A549 (cell line): ENCODE data around the gene TRIM71.

Experiments
- CBX8 ChIP-seq: fragments of 200-600 bp; sonication (generic); IDR thresholded peaks from 2 replicates; pipeline ENCODE4 v1.6.1; 2016
- HDAC2 ChIP-seq: fragments of 200-600 bp; sonication (generic); IDR thresholded peaks from 2 replicates; pipeline ENCODE4 v1.6.1; 2016
- MYC ChIP-seq: IDR thresholded peaks from 2 replicates; pipeline ENCODE4 v1.6.1; 2012; ENCODE audit warnings: mild to moderate bottlenecking, inconsistent platforms, low read length, improper control_type of control experiment, borderline replicate concordance
- NFE2L2 ChIP-seq: fragments of 150-350 bp; conservative IDR thresholded peaks from 2 replicates; pipeline ENCODE4 v1.6.1; 2014; ENCODE audit warnings: low read length
- POLR2A ChIP-seq: IDR thresholded peaks from 2 replicates; pipeline ENCODE4 v1.6.1; 2012; ENCODE audit warnings: mild to moderate bottlenecking, low read length
- POLR2AphosphoS2 ChIP-seq: conservative IDR thresholded peaks from 2 replicates; pipeline ENCODE4 v1.6.1; 2012; ENCODE audit warnings: low read length, improper control_type of control experiment, inconsistent platforms
- RAD21 ChIP-seq, 2 experiments: fragments of >200 bp in 1 of 2; sonication (Bioruptor Twin) in 1 of 2; formaldehyde crosslinking in 1 of 2; IDR thresholded peaks in 1 of 2; conservative IDR thresholded peaks in 1 of 2; 2 replicates in 1 of 2; 3 replicates in 1 of 2; pipeline ENCODE4 v1.6.1; 2012 to 2018; ENCODE audit warnings: inconsistent platforms in 1 of 2
- ZFP36 ChIP-seq: fragments of 450-650 bp; IDR thresholded peaks from 2 replicates; pipeline ENCODE4 v1.6.1; 2014; ENCODE audit warnings: borderline replicate concordance; ENCODE audit not compliant: partially characterized antibody
- TF ChIP-seq, protein P1 (sequence below): fragments of >200 bp; sonication (Bioruptor Twin); formaldehyde crosslinking; IDR thresholded peaks from 3 replicates; pipeline ENCODE4 v1.5.1; 2016
- TF ChIP-seq, protein P2 (sequence below): IDR thresholded peaks from 2 replicates; pipeline ENCODE4 v1.6.1; 2012
- TF ChIP-seq, protein P3 (sequence below): fragments of 450-650 bp; IDR thresholded peaks from 2 replicates; pipeline ENCODE4 v1.6.1; 2014; ENCODE audit warnings: antibody characterized with exemption

DNA sequence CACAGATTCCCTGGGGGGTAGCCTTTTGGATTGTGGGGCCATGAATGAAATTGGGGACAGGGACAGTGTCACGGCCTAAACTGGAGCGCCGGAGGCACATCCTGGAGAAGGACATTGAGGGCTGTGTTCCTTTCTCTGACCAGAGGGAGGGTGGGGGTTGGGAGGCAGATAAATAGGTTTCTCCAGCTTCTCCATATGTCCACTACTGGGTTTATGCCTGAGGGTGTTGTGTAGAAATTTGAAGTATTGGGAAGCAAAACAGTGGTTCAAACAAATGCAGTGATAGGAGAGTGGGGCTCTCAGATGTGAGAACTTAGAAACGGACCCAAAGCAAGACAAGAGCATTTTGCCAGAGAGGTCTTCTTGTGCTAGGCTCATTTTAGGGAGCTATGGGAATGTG, 34.3 kb downstream of the TRIM71 start:
- TF ChIP-seq, protein P1, sequence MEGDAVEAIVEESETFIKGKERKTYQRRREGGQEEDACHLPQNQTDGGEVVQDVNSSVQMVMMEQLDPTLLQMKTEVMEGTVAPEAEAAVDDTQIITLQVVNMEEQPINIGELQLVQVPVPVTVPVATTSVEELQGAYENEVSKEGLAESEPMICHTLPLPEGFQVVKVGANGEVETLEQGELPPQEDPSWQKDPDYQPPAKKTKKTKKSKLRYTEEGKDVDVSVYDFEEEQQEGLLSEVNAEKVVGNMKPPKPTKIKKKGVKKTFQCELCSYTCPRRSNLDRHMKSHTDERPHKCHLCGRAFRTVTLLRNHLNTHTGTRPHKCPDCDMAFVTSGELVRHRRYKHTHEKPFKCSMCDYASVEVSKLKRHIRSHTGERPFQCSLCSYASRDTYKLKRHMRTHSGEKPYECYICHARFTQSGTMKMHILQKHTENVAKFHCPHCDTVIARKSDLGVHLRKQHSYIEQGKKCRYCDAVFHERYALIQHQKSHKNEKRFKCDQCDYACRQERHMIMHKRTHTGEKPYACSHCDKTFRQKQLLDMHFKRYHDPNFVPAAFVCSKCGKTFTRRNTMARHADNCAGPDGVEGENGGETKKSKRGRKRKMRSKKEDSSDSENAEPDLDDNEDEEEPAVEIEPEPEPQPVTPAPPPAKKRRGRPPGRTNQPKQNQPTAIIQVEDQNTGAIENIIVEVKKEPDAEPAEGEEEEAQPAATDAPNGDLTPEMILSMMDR, result no peak
- TF ChIP-seq MYC (no peak), POLR2AphosphoS2 (no peak), HDAC2 (no peak), CBX8 (no peak), NFE2L2 (no peak), RAD21 (conservative IDR thresholded peaks at IDR 0.05 in 1 of 2, IDR thresholded peaks at IDR 0.05 in 1 of 2) (no peak), ZFP36 (no peak), POLR2A (no peak)
- TF ChIP-seq, protein P2, sequence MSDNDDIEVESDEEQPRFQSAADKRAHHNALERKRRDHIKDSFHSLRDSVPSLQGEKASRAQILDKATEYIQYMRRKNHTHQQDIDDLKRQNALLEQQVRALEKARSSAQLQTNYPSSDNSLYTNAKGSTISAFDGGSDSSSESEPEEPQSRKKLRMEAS, result no peak
- TF ChIP-seq, protein P3, sequence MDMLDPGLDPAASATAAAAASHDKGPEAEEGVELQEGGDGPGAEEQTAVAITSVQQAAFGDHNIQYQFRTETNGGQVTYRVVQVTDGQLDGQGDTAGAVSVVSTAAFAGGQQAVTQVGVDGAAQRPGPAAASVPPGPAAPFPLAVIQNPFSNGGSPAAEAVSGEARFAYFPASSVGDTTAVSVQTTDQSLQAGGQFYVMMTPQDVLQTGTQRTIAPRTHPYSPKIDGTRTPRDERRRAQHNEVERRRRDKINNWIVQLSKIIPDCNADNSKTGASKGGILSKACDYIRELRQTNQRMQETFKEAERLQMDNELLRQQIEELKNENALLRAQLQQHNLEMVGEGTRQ, result no peak
